GM23248 (cell line): ENCODE results near the gene TC2N.

Source experiments
- EZH2 ChIP-seq: fragments of 200-600 bp; sonication (generic); IDR thresholded peaks from 2 replicates; pipeline ENCODE4 v1.6.1; 2018; ENCODE audit warnings: antibody characterized with exemption, mild to moderate bottlenecking; ENCODE audit not compliant: insufficient read depth, poor library complexity, severe bottlenecking
- EZH2phosphoT487 ChIP-seq: fragments of 200-600 bp; sonication (generic); IDR thresholded peaks from 2 replicates; pipeline ENCODE4 v1.6.1; 2018; ENCODE audit warnings: antibody characterized with exemption, moderate library complexity, mild to moderate bottlenecking, low read depth; ENCODE audit not compliant: insufficient read depth

DNA sequence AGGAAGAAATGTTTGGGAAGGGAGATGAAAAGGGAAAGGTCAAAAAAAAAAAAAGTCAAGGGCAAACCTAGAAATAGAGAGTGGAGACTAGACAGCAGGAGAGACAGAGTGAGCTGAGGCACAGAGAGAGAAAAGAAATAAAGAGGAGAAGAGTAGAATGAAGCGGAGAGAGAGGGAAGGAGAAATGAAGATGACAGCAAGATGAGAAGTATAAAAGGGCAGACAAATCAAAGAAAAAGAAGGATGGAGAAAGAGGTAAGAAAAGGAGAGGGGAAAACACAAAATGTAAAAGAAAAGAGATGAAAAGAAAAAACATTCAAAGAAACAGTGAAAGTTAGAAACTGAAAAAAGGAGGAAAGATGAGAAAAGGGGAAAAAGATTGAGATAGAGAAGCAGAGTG, 53.0 kb downstream of the TC2N start:
- no peak for TF ChIP-seq EZH2
- TF ChIP-seq EZH2phosphoT487 = no peak
